Activated gamma-delta T cell (primary cell): ENCODE results near the gene PCCA.
"Not testable (repeated sequence)": the region's sequence is repeated elsewhere in the genome, so short reads cannot be mapped to it uniquely, and the experiment has no call there.

Source experiments
- DNase-seq: peaks from one replicate; lab custom pipeline; 2025; lab: John Stamatoyannopoulos, UW
- total RNA-seq, 2 donors: gene quantifications; one replicate each; lab custom pipeline; 2026; lab: John Stamatoyannopoulos, UW

The PCCA gene, protein sequence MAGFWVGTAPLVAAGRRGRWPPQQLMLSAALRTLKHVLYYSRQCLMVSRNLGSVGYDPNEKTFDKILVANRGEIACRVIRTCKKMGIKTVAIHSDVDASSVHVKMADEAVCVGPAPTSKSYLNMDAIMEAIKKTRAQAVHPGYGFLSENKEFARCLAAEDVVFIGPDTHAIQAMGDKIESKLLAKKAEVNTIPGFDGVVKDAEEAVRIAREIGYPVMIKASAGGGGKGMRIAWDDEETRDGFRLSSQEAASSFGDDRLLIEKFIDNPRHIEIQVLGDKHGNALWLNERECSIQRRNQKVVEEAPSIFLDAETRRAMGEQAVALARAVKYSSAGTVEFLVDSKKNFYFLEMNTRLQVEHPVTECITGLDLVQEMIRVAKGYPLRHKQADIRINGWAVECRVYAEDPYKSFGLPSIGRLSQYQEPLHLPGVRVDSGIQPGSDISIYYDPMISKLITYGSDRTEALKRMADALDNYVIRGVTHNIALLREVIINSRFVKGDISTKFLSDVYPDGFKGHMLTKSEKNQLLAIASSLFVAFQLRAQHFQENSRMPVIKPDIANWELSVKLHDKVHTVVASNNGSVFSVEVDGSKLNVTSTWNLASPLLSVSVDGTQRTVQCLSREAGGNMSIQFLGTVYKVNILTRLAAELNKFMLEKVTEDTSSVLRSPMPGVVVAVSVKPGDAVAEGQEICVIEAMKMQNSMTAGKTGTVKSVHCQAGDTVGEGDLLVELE
- 12.6 to 14.1 reads per million in 2 donors for total RNA-seq

DNA sequence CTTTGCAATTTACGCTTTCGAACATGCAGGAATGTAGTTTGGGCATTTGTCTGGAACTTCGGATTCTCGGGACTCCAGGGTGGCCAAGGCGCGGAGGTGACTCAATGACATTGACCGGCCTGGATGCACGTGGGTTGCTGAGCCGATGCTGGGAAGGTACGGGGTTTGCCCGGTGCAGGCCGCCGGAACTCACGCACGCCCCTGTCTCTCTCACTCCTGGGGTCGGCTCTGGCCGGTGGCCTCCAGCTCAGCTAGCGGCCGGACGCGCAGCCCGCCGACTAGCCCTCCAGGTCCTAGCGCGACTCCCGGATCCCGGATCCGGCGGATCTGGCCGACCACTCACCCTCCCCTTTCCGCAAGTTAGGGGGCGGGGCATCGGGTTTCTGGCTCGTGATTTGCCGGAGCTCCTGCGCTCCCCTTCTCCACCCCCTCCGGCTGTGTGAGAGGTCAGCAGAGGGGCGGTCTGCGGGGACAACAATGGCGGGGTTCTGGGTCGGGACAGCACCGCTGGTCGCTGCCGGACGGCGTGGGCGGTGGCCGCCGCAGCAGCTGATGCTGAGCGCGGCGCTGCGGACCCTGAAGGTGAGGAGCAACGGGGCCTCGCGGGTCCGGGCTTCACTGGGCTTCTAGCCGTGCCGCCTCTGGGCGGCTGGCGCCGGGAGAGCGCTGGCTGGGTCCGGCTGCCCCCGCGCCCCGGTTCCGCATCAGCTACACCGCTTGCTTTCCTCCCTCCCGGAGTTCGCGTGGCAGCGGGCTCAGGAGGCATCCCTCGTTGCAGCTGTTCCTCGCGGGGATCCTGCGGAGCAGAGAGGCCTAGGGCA is at the start of gene PCCA:
PCCA (plus strand) TSS at position 450 of the 821 bp plus-strand sequence; CDS start at position 478, 28 bp downstream.
- peak; percentile 39 for DNase-seq

DNA sequence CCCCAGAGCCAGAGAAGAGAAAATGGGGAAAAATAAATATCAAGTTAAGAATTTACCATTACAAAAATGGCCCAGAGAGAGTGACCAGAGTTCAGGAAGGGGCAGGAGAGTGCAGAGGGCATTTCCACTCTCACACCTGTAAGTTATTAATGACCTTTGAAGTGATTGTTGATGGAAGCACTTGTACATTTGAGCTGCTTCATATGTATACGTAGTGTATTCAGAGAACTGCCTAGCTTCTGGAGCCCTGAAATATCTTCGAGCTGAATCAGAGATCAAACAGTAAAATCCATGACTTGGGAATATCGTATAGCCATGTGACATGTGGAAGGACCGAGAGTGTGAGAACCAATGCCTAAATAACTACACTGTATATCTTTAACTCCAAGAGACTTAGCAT is 49.2 kb upstream of the PCCA start:
- DNase-seq: no peak

DNA sequence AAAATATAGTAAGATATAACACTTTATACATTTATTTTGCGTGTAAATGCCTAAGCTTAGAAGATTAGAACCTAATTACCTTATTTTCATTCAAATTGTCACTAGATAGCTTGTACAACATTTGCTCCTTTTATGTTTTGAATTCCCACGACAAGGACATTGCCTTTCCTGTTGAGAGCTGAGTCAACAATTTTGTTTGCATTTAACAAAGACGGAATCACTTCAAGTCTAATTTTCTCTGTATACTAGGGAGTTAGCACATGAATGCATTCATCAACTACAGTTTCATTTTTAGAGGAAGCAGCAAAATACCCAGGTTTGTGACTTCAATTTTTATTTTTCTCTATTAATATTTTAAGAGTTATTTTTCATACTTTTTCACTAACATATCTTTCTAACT is 48.7 kb upstream of the PCCA start:
- DNase-seq: no peak

DNA sequence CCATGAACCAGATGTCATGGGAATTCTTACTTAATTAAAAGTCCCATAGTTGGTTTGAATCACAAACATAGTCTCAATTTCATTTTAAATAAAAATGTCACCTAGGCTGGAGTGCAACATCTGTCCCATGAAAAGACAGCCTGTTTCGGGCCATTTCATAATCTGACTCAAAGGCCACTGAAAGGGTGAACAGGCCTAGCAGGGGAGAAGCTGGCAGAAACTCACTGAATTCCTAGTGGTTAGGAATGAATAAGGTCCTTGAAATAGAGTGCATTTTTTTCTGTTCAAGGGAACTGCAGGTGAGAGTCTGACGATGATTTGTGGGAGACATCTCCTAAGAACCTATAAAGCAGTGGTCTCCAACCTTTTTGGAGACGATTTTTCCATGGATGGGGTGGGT is 44.0 kb upstream of the PCCA start:
- no peak for DNase-seq

DNA sequence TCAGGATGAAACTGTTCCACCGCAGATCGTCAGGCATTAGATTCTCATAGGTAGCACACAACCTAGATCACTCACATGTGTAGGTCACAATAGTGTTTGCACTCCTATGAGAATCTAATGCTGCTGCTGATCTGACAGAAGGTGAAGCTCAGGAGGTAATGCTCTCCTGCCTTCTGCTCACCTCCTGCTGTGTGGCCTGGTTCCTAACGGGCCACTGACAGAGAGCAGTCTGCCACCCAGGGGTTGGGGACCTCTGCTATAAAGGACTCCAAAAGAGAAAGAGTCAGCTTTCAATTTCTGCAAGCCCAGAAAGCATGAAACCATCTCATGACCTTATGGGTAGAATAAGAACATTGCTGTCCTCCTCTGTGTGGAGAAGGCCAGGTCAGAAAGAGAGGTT is 43.5 kb upstream of the PCCA start:
- DNase-seq: no peak

DNA sequence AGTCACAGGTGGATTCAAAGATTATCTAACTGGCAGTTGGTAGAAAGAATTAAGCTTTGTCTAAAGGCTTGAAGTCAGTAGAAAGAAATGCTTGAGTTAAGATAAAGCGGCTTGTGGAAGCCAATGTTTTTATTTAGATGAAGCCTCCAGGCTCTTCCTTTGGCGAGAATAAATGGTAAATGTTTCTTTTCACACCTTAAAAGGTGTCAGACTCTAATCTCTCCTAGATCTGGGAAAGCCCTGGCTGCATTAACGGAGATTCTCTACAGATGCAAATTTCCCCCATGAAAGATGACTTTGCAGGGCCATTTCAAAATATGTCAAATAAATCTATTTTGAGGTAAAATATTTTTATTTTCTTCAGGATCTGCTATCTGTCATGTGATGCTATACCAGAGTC is 37.8 kb upstream of the PCCA start:
- no peak for DNase-seq

DNA sequence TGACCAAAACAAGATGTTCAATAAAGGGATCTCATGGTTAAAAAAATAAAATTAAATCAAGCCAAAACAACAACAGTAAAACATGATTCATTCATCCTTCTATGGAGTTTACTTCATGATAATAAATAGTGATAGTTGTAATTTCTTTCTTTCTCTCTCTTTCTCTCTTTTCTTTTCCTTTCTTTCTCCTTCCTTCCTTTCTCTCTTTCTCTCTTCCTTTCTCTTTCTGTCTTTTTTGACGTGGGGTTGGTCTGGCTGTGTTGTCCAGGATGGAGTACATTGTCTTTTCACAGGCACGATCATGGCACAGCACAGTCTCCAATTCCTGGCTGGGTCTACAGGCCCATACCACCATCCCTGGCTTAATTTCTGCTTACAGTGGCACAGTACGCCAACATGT is 29.1 kb upstream of the PCCA start:
- DNase-seq: no peak

DNA sequence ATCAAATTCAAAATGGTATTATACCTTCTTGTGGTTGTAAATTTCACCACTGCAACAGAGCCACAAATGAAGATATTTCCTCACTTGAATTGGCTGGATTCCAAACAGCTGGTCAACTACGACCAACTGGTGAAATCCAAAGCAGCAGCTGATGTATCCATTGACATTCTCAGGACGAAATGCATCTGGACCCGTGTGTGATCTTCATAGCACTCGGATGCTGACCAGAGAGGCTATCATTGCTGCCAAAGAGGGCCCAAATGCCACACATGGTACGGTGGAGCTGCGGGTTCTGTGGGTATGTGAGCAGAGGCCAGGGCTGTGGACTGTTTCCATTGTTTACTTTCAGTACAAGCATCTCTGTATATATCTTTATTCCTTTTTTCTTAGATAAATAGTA is 25.6 kb upstream of the PCCA start:
- DNase-seq: no peak

DNA sequence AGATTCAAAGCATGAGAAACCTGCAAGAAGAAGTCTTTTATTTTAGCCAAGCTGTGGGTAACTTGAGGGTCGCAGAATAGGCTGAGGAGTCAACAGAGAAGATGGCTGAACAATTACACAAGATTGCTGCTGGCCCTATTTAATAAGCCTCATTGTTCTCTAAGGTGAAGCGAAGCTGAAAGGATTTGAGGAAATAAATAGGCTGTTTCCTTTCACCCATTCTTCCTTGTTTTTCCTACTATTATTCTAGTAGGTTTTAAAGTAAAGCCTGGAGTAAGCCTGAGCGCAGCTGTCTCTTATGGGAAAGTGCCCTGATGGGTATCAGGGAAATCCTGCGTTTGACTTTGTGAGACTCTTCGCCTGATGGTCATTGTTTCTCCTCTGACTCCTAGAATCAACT is 25.0 kb upstream of the PCCA start:
- no peak for DNase-seq

DNA sequence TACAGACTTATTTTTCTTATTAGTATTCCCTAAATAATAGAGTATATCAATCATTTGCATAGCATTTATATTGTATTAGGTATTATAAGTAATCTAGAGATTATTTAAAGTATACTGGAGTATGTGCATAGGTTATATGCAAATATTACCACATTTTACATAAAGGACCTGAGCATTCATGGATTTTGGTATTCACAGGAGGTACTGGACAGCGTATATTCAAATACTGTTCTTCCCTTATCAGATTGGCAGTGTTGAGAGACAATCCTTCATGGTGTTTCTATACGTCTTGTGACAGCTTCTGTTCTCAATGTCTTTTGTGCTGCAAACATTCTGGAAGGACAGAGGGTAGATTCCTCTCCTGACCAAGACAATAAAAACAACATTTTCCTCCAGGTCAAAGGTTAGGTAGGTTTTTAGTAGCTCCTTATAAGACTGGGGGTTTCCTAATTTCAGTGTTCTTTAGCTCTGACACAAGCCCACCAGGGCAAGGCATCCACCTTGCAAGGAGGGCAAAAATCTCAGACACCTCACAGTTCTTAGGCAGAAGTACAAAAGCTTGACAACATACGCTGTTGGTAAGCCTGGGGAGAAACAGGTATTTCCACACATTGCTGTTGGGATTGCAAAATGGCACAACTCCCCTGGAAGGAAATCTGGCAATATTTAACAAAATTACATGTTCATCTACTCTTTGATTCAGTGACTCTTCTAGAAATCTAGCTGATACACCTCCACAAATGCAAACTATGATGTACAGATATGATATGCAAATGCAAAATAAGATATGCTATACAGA is 20.6 kb upstream of the PCCA start:
- DNase-seq: no peak

DNA sequence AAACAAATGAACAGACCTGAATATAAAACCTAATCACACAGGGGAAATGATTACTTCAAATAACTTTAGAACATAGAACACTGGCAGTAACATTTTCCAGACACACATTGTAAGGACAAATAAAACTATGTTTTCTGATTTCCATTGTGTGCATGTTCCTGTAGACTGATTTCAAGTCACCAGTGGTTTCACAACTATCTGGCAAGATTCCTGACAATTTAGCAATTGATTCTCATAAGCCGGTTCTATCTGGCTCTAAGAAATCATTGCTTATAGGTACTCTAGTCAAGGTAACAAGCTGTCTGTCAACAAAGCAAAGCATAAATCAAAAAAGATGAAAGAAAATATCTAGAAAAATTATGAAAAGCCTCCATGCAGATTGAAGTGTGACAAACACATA is 19.6 kb upstream of the PCCA start:
- no peak for DNase-seq

DNA sequence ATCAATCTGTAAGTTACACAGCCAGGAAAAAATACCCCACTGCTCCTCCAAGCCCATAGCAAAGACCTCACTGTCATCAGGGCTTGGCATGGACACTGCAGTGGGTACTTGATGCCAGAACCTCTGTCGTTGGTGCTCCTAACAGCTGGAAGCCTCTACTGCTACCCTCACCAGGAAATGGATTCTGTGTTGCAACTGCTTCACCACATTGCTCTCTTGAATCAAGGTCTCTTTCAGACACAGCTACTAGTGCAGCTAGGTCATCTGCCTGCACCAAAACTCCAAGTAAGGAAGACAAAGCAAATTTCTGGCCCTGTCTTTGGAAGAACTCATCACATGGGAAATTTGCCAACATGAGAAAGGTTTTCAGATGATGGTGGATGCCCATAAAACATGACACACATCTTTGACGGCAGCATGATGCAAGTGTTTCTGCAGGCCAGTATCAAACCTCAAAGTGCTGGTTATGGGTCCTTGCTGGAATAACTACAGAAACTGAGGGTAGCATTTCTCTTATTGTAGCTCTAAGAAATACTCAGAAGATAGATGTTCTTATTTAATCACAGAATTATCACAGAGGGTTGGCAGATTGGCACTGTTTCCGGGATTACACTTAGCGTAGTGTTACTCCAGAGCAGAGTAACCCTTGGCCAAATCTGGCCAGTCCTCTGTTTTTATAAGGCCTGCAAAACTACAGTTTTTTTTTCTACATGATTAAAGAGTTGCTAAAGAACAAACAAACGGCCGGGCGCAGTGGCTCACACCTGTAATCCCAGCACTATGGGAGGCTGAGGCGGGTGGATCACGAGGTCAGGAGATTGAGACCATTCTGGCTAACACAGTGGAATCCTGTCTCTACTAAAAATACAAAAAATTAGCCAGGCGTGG is 12.9 kb upstream of the PCCA start:
- no peak for DNase-seq

DNA sequence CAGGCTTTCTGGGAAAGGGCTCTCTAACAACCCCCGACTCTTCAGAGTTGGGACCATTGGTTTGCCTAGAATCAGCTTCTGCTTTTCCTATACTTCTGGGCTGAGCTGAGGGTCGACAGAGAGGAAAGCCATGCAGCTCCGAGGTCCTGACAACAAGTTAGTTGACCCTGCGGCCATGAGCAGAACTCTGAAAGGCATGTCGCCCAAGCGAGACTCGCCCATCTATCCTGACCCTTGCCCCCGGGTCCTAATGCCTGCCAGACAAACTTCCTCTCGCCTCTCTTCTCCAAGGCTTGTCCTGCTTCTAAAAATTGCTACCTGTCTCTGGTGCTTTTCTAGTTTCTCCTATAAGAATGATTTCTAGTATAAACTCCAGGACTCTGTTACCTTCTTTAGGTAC is 9.9 kb upstream of the PCCA start:
- DNase-seq: not testable (repeated sequence)

DNA sequence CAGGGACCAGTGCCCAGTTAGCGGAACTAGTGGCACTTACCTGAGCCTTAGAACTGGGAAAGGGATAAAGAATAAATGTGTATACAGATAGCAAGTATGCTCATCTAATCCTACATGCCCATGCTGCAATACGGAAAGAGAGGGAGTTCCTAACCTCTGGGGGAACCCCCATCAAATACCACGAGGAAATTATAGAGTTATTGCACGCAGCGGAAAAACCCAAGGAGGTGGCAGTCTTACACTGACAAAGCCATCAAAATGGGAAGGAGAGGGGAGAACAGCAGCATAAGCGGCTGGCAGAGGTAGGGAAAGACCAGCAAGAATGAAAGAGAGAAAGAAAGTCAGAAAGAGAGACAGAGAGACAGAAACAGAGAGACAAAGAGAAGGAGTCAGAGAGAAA is 5.5 kb upstream of the PCCA start:
- not testable (repeated sequence) for DNase-seq

DNA sequence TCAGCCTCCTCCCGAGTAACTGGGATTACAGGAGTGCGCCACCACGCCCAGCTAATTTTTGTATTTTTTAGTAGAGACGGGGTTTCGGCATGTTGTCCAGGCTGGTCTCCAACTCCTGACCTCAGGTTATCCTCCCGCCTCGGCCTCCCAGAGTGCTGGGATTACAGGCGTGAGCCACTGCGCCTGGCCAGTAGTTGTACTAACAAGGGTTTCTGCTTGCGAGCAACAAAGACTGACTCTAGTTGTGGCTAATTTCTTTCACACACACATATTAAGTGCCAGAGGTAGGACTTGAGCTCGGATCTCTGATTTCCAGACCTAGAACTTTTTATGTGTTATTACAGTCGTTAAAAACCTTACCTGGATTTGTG is 635 bp upstream of the PCCA start:
- no peak for DNase-seq

DNA sequence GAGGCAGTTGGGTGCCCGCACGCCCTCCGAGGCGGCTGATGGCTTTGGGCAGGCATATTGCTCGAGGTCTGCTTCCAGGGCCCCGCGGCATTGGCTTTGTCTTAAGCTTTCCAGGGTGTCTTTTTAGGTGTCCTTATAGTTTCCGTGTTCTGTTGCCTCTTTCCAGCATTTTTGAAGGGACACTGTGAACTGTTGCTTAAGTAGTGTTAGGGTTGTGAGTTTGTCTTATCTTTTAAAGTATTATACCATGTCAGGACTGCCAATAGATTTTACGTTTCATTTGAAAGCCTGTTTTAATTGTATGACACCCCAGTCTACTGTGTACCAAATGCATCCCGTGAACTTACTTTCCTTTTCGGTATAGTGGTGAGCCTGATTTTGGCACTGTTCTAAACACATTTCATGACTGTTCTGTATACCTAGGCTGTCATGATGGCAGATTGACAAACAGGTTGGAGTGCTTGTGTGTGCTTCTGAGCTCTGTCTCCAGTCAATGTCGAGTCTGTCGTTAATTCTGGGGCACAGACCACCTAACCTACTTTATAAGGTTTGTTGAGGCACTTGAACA is 656 bp downstream of the PCCA start:
- DNase-seq: no peak

DNA sequence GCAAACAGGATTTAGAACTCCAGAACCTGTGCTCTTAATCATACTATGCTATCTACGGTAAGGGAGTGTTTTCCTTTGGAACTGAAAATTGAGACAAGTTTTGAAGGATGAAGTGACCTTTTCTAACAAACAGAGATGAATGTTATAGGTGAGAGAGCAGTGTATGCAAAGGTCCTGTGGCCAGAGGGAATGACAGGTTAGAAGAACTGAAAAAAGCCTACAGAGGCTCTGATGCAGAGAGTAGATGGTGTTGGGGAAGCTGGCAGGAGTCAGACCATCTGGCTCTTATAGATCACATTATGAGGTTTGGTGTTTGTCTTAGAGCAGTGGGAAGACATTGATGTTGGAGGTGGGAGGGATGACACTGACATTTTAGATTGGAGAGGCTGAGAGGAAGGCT is 2.0 kb downstream of the PCCA start:
- DNase-seq: no peak

DNA sequence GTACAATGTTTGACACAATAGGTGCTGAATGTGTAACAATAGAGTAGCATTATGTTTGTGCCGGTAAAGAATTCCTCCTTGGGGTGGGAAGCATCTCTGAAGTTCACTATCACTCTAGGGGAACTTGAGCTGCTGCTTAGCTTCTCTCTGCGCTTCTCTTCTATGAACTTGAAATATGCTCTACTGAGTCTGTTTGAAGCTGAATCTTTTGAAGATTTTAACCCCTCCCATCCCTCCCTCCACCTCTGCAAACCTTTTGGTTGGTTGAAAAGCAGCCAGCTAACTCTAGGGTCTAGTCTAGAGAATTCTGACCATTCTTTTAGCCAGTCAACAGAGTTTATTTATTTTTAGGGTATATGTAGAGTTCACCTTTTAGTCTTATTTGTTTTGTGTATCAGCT is 2.5 kb downstream of the PCCA start:
- no peak for DNase-seq

DNA sequence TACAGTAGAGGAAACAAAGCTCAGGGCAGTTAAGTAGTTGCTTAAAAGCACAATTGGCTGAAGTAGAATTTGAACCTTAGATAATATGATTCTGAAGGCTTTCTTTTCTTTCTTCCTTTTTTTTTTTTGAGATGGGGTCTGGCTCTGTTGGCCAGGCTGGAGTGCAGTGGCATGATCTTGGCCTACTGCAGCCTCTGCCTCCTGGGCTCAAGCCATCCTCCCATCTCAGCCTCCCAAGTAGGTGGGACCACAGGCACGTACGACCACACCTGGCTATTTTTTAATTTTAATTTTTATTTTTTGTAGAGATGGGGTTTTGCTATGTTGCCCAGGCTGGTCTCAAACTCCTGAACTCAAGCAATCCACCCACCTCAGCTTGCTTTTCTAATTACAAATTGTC is 3.4 kb downstream of the PCCA start:
- DNase-seq: not testable (repeated sequence)

DNA sequence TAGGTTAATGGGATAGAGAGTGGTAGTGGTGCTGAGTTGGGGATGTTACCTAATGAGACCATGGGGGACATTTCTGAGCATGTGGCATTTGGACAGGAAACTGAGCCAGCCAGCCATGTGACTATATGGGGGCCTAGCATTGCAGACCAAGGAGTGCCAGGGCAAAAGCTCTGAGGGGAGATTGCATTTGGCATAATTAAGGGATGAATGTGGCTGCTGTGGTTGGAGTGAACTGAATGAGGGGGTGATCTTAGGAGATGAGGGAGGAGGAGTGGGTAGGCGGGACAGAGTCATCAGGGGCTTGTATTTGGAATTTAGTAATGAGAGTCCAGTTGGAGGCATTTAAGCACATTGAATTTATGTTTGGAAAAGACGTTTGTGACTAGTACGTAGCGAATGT is 6.6 kb downstream of the PCCA start:
- no peak for DNase-seq
